Dendritic cell treated with granulocyte-macrophage colony-stimulating factor and Interleukin-4, amounts not matched to agents 40 ng/mL and 50 ng/mL, for 4 days (primary cell): ENCODE data around the gene B4GALNT1.
A peak's percentile ranks its signal among the peaks of the same experiment; 100 is the strongest.

Source experiments
- H3K27ac Mint-ChIP-seq: one replicate; pipeline ENCODE4 v1.8.0; 2022; ENCODE audit warnings: mild to moderate bottlenecking, mixed read lengths
- H3K27me3 Mint-ChIP-seq: one replicate; pipeline ENCODE4 v1.8.0; 2022; ENCODE audit warnings: mild to moderate bottlenecking, mixed read lengths
- H3K36me3 Mint-ChIP-seq: one replicate; pipeline ENCODE4 v1.8.0; 2022; ENCODE audit warnings: low read depth, mixed read lengths
- H3K4me1 Mint-ChIP-seq: one replicate; pipeline ENCODE4 v1.8.0; 2022; ENCODE audit warnings: low read depth, mixed read lengths
- H3K4me3 Mint-ChIP-seq: one replicate; pipeline ENCODE4 v1.8.0; 2022; ENCODE audit warnings: mild to moderate bottlenecking, moderate library complexity, mixed read lengths
- H3K9me3 Mint-ChIP-seq: one replicate; pipeline ENCODE4 v1.8.0; 2022; ENCODE audit warnings: mixed read lengths
- intact Hi-C: fragments of 100-400 bp; cut with micrococcal nuclease; formaldehyde crosslinking; loops from one replicate; pipeline ENCODE4 v1.15.0; 2022

The B4GALNT1 gene

DNA sequence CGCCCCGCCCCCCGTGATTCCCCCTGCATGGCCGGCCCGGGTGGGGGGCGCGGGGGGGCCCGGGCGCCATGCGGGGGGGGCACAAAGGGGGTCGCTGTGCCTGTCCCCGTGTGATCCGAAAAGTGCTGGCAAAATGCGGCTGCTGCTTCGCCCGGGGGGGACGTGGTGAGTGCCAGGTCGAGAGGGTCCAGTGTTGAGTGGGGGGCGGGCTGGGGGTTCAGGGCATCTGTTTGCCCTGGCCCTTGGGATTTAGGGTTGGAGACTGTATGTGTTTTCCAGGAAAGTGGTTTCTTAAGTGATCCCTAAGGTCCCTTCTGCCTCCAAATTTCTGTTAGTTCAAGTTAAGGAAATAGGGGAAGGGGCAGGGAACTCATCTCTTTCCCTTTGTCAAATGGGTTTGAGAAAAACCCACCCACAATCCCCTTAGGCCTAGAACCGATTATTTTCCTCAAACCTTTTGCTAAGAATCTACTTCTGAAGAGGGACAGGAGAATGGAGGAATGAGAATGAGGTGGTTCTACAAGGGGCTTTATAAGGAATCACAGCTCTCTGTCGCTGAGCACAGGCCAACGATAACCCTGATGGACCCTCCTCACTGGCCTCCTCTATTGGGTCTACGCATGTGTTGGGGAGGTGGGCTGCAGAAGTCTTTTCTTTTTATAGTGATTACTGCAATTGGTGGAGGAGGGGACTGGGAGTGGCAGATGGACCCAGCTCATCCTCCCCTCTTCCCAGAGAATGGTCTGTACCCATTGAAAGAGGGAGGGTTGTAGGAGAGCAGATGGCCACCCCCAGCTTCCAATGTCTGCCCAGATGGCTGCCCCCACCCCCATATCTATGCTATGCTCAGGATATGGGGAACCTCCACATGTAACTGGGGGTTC is 20.9 kb downstream of the B4GALNT1 start:
- H3K27me3 Mint-ChIP-seq: peaks cover 93% of the 10 kb centered on the region
- H3K27ac Mint-ChIP-seq: no peak overlapping the region
- no peak overlapping the region for H3K4me3 Mint-ChIP-seq
- H3K4me1 Mint-ChIP-seq: peaks cover 20% of the 10 kb centered on the region
- H3K9me3 Mint-ChIP-seq: no peaks in the 10 kb centered on the region
- H3K36me3 Mint-ChIP-seq: no peaks in the 10 kb centered on the region
- intact Hi-C loops: no loop called here

DNA sequence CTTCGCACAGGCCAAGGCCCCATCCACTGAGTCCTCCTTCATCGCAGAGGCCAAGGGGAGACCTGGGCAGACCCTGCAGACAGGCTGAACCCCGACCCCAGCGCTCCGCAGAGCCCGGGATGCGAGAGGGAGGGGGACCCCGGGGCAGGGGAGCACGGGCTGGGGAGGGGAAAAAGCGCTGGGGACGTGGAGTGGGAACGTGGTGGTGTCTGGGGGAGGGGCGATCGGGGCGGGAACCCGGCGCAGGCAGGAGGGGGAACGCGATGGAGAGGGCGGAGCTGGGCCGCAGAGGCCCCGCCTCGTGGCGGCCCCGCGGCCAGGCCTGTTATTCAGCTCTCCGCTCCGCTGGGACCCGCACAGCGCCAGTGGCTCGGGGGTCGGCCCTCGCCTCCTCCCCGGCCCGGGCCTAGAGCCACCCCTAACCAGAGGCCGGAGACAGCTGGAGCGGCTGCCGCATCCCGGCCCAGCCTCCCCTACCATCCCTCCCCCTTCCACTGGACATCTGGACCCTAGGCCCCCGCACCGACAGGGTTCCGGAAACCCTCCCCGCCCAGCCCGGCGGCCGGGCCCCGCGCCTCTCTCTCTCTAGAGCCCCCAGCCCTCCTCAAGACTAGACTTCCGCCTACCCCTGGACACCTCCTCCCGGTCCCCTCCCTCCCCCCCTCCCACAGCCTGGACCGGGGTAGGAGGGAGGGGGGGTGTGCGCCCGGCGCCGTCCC is 21.7 kb downstream of the B4GALNT1 start, which contains the start of gene ARHGEF25:
TSS of gene ARHGEF25 (plus strand) at position 328 of the 719 bp plus-strand sequence. CDS start 460 bp downstream, outside the sequence.
- intact Hi-C loops: no loop called here
- Mint-ChIP-seq H3K27ac (no peak within 1 kb of the TSS), H3K9me3 (no peaks in the 10 kb centered on the region), H3K36me3 (no peaks in the 10 kb centered on the region), H3K27me3 (peaks cover 93% of the 10 kb centered on the region), H3K4me3 (peak within 1 kb of the TSS; percentile 68), H3K4me1 (peaks cover 20% of the 10 kb centered on the region)

DNA sequence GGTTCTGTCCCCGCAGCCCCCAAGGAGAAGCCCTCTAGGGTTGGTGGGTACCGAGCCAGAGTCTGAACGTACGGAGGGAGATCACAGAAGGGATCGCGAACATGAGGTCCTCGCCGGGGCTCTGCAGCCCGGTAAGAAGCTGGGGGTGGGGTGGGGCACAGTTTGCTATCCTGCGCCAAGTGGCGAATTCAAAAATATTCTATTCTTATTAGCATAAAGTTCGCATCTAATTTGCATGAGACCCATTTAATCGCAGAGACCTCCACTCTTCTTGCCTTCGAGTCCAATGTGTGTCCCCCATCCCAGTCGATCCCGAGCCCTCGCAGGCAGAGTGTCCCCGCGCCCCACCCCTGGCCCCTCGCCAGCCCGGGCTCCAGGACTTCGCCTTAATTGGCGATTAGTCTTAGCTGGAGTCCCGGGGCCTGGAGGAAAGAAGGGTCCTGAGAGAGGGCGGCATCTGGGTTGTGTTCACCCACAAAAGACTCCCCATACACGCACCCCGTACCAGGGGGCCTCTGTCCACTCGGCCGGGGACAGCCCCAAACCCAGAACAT is 22.4 kb downstream of the B4GALNT1 start:
- peak overlapping the region; percentile 68 for H3K4me3 Mint-ChIP-seq
- intact Hi-C loops: no loop called here
- no peaks in the 10 kb centered on the region for H3K36me3 Mint-ChIP-seq
- peaks cover 20% of the 10 kb centered on the region for H3K4me1 Mint-ChIP-seq
- no peaks in the 10 kb centered on the region for H3K9me3 Mint-ChIP-seq
- peaks cover 93% of the 10 kb centered on the region for H3K27me3 Mint-ChIP-seq
- H3K27ac Mint-ChIP-seq: no peak overlapping the region

DNA sequence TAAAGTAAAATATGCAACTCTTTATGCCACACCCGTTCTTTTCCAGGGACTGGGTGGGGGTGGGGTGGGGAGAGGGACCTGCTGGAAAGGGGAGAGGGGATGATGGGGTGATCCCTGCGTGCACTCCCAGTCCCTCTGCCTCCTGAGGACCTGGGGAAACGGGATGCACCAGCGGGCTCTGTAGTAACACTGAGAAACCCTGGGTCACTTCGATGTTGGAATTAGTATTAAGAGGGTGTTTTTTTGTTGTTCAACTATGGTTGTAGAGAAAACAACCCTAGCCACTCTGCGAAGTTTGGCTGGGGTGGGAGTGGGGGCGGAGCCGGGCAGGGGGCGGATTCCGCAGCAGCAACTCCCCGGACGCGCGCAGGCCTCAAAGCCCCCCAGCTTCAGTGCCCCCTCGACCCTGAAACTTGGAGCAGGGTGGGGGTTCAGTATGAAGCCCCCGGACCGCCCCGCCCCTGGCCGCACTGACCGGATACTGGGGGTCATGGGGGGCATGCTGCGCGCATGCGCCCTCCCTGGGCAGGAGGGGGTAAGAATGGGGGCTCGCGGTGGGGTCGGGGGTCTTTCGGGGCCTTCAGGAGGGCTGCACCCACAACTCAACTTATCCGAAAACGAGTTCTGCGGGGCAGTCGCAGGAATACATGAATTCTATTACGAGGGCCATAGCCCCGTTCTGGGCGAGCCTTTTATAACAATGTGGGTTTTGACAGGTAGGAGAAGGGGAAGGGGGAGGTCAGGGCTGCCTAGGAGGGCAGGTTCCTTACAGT is 23.0 kb downstream of the B4GALNT1 start:
- no peaks in the 10 kb centered on the region for H3K9me3 Mint-ChIP-seq
- intact Hi-C loops: no loop called here
- no peaks in the 10 kb centered on the region for H3K36me3 Mint-ChIP-seq
- H3K4me3 Mint-ChIP-seq: no peak overlapping the region
- H3K4me1 Mint-ChIP-seq: peaks cover 23% of the 10 kb centered on the region
- H3K27ac Mint-ChIP-seq: no peak overlapping the region
- H3K27me3 Mint-ChIP-seq: peaks cover 93% of the 10 kb centered on the region

DNA sequence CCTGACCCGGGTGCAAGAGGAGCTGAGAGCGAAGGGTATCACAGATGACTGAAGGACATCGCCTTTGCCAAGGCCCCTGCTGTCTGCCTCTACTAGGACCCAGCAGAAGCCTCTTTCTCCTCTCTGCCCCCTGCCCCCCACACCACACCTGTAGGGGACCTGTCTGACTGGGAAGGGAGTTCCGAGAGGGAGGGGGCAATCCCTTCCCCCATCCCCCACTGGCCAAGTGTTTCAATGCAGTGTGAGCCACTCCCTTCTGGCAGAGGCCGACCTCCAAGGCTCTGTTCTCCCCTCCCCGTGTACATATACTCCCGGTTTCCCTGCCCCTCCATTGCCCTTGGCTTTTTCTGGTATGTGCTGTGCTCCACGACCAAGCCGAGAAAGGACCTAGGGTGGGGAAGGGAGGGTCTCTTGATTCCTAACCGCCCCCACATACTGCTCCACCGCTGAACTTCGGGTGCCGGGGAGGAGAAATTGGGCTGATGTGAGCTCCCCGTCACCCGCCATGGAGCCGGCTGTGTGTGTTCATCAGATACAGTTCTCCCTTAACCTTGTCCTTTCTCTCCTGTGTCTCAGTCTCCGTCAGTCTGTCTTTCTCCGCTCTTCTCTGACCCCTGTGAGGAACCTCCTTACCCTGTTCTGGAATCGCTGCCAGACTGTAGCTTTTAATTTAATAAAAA is 23.8 kb downstream of the B4GALNT1 start:
- H3K4me3 Mint-ChIP-seq: no peak overlapping the region
- H3K27me3 Mint-ChIP-seq: peaks cover 92% of the 10 kb centered on the region
- intact Hi-C loops: no loop called here
- peaks cover 25% of the 10 kb centered on the region for H3K4me1 Mint-ChIP-seq
- no peak overlapping the region for H3K27ac Mint-ChIP-seq
- H3K36me3 Mint-ChIP-seq: no peaks in the 10 kb centered on the region
- H3K9me3 Mint-ChIP-seq: no peaks in the 10 kb centered on the region

DNA sequence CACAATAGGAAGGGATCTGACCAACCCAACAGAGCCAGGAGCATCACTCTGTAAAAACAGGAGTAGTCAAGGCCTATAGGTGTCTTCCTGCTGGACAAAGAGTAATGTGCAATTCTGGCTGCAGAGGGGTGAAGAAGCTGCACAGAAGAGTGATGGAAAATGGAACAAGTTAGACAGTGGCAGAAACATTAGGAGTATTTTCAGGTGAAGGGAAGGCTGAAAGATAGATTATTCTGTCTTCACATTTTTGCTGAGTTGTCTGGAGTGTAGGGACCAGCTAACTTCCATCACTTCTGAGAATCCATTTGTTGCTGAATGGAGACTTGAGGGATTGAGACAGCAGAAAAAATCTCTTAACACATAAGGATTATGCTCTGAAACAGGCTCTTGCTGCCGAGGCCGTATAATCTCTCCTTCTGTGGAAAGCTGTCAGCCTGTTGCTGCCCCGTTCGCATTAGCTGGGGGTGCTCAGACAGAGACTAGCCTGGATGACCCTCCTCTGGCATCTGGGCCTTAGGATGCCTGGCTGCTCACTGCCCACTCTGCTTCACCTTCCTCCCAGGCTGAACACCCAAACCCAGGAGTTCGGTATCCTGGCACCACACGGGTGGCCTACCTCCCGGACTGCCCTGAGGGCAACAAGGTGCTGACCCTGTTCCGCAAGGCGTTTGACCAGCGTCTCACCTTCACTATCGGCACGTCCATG is 24.9 kb downstream of the B4GALNT1 start:
- intact Hi-C loops: no loop called here
- Mint-ChIP-seq H3K4me3 (no peak overlapping the region), H3K27ac (no peak overlapping the region), H3K27me3 (peaks cover 89% of the 10 kb centered on the region), H3K36me3 (no peaks in the 10 kb centered on the region), H3K4me1 (peaks cover 29% of the 10 kb centered on the region), H3K9me3 (no peaks in the 10 kb centered on the region)

DNA sequence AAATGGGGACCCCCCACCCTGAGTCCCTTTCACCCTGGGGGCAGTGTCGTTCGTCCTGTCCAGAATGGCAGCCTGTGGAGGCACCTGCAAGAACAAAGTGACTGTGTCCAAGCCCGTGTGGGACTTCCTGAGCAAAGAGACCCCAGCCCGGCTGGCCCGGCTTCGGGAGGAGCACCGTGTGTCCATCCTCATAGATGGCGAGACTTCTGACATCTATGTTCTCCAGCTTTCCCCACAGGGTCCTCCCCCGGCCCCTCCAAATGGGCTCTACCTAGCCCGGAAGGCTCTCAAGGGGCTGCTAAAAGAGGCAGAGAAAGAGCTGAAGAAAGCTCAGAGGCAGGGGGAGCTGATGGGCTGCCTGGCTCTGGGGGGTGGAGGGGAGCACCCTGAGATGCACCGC is 26.2 kb downstream of the B4GALNT1 start:
- Mint-ChIP-seq H3K4me3 (no peak overlapping the region), H3K36me3 (peaks cover 12% of the 10 kb centered on the region), H3K4me1 (peaks cover 29% of the 10 kb centered on the region), H3K9me3 (no peaks in the 10 kb centered on the region), H3K27me3 (peaks cover 76% of the 10 kb centered on the region), H3K27ac (no peak overlapping the region)
- intact Hi-C loops: no loop called here

DNA sequence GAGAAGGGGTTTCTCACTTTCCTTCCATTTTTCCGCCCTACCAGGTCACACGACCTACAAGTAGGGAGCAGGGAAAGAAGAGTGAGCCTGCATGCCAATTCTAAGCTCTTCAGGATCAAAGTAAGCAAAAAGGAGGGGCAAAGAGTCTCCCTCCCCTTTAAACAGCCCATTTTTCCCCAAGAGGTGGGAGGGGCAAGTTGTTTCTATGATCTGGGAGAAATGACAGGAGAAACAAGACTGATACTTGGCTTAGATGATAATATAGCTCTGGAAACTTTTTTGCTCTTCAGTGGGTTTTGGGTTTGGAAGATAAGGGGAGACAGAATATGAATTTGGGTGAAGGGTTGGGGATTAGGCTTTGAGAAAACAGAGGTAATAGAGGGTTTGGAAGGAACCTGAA is 26.6 kb downstream of the B4GALNT1 start:
- H3K27ac Mint-ChIP-seq: no peak overlapping the region
- no peaks in the 10 kb centered on the region for H3K9me3 Mint-ChIP-seq
- H3K4me1 Mint-ChIP-seq: peaks cover 29% of the 10 kb centered on the region
- H3K27me3 Mint-ChIP-seq: peaks cover 74% of the 10 kb centered on the region
- intact Hi-C loops: no loop called here
- peaks cover 17% of the 10 kb centered on the region for H3K36me3 Mint-ChIP-seq
- H3K4me3 Mint-ChIP-seq: no peak overlapping the region

DNA sequence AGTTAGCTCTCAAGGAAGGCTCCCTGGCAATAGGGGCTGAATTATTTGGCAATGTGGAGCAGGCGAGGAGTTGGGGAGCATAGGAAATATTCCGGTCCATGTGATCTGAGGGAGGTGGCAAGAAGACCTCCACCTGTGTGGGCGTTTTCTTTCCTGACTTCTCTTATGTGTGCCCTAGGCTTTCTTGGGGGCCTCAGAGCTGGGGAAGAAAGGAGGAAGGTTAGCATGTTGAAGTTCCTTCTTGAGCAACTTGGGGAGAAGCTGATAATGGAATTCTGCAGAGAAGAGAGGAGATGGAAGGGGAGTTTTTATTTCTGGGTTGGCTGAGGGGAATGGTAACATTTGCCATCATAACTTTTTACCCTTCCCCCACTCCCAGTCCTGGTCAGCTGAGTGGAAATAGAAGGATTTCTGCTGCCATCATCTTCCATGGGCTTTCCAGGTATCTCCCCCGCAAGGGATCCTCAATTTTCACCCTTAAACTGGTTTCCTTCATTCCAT is 27.1 kb downstream of the B4GALNT1 start:
- Mint-ChIP-seq H3K27ac (no peak overlapping the region), H3K4me3 (no peak overlapping the region)
- intact Hi-C loops: no loop called here

DNA sequence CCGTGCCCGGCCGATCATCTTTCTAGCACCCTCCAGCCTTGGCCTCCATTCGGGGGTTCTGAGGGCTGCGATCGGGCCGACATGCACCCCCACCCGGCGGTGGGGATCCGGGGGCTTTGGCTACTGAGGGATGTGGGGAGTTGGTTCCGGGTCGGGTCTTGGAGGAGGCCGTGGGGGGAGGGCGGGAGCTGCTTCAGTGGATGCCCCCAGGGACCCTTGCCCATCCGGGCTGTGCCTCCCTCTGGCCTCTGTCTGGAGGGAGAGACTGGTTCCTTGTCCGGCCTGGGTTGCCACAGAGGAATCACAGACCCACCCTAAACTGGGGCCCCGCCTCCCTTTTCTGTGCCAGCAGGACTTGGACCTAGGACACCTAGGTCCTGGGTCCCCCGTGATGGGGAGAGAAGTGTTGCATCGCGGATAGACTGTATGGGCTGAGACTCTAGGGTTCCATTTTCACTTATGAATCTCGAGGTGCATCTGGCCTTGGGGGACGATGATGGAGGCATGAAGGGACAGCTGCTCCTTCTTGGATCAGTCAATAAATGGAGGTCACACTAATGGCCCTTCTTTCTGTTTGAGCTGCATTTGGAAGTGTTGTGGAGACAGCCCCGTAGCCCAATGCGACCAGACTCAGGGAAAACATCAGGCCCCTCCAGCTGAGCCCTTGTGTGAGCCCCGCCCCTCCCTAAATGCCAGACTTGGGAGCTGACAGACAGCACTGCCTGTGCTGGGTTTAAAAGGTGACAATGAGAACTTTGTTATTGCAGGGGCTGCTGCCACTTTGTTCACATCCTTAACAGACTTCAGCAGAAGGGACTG is 27.8 kb downstream of the B4GALNT1 start:
- Mint-ChIP-seq H3K36me3 (peaks cover 29% of the 10 kb centered on the region), H3K27ac (no peak overlapping the region), H3K27me3 (peaks cover 62% of the 10 kb centered on the region), H3K4me3 (peak overlapping the region; percentile 52), H3K9me3 (no peaks in the 10 kb centered on the region), H3K4me1 (peaks cover 20% of the 10 kb centered on the region)
- intact Hi-C loops: no loop called here

More for the DNA sequence above, 27.1 kb downstream of the B4GALNT1 start:
- H3K36me3 Mint-ChIP-seq: peaks cover 22% of the 10 kb centered on the region
- peaks cover 26% of the 10 kb centered on the region for H3K4me1 Mint-ChIP-seq
- H3K27me3 Mint-ChIP-seq: peaks cover 69% of the 10 kb centered on the region
- no peaks in the 10 kb centered on the region for H3K9me3 Mint-ChIP-seq

DNA sequence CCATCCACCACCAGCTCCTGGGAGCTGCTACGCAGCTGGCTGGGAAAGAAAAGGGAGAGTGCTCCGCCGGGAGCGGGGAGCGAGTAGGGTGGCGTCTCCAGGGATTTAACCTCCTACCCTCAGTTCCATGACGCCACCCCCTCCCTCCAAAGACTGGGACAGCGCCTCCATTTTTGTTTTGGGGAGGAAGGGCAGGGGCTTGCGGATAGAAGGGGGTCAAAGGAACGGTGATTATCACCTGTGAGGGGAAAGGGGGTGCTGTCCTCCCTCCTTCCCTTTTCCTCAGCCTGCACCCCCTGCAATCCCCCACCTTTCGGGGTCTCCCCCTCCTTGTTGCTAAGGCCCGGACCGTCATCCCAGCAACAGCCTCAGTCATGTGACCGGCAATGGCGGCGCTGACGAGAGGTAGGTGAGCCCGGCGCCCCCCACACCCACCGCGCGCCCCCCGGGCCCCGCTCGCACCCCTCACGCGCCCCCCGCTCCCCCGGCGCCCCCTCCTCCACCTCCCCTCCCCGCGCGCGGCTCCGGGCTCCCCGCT is 28.5 kb downstream of the B4GALNT1 start, which contains the start of gene DTX3:
TSS of gene DTX3 (plus strand) at position 371 of the 538 bp plus-strand sequence. CDS start 1,694 bp downstream, outside the sequence.
- Mint-ChIP-seq H3K36me3 (peaks cover 35% of the 10 kb centered on the region), H3K4me1 (peaks cover 19% of the 10 kb centered on the region), H3K27ac (no peak within 1 kb of the TSS), H3K4me3 (peak within 1 kb of the TSS; percentile 52), H3K9me3 (no peaks in the 10 kb centered on the region), H3K27me3 (peaks cover 56% of the 10 kb centered on the region)
- intact Hi-C loops: no loop called here
